Prostate gland (tissue), 2 donors: ENCODE measurements around the gene GALNT16. TPM values are rescaled to one million over a fixed set of nuclear protein-coding genes. Genes with fewer than 3 reads are reported as not detected.

Experiments used
- DNase-seq: peaks from one replicate; pipeline ENCODE4 v3.0.0-alpha.2; 2019; ENCODE audit warnings: low spot score
- H3K27ac ChIP-seq, 2 donors: fragments of 200-600 bp; sonication (generic); 2 replicates each; pipeline ENCODE4 v1.5.1; 2017 to 2019
- H3K27me3 ChIP-seq: fragments of 200-600 bp; sonication (generic); replicated peaks from 2 replicates; pipeline ENCODE4 v1.5.1; 2019; ENCODE audit not compliant: insufficient read depth
- H3K36me3 ChIP-seq, 2 donors: fragments of 200-600 bp; sonication (generic); 1 replicate in 1 of 2; 2 replicates in 1 of 2; pipeline versions ENCODE4 v1.5.1 to v1.8.1; 2017 to 2019
- H3K4me1 ChIP-seq: fragments of 200-600 bp; sonication (generic); replicated peaks from 2 replicates; pipeline ENCODE4 v1.5.1; 2019
- H3K4me3 ChIP-seq, 2 donors: fragments of 200-600 bp; sonication (generic); 2 replicates each; pipeline ENCODE4 v1.5.1; 2017 to 2019
- H3K9me3 ChIP-seq: fragments of 200-600 bp; sonication (generic); 2 replicates; pipeline ENCODE4 v1.5.1; 2017
- POLR2A ChIP-seq: fragments of 450-650 bp; IDR thresholded peaks from one replicate; pipeline ENCODE4 v1.6.1; 2016; ENCODE audit warnings: antibody characterized with exemption, mild to moderate bottlenecking
- POLR2AphosphoS5 ChIP-seq: sonication (generic); formaldehyde crosslinking; IDR thresholded peaks from one replicate; pipeline ENCODE4 v1.6.1; 2017; ENCODE audit warnings: antibody characterized with exemption
- WGBS: methylation state at CpG from one replicate; pipeline ENCODE4 v1.1.5; 2018; 5-methylcytosine and 5-hydroxymethylcytosine counted together
- intact Hi-C: fragments of 100-400 bp; cut with DNase I; formaldehyde crosslinking; loops from one replicate; pipeline ENCODE4 v1.14.2; 2022
- total RNA-seq, 2 donors: library from RNA; depleted of rRNA; stranded (reverse); fragments of >200 nt; gene quantifications; one replicate each; pipeline ENCODE4 v1.1.0, GENCODE V29; 2016
- TF ChIP-seq, protein P1 (sequence below), 4 experiments: fragments of 200-600 bp in 2 of 4; fragments of 450-650 bp in 2 of 4; sonication (generic) in 2 of 4; IDR thresholded peaks; 1 replicate in 3 of 4; 2 replicates in 1 of 4; pipeline ENCODE4 v1.5.1; 2016 to 2019; ENCODE audit warnings: antibody characterized with exemption in 4 of 4, mild to moderate bottlenecking in 2 of 4, moderate library complexity in 2 of 4

Gene GALNT16
- total RNA-seq, 2 donors from 2014 or later = 2.0 to 6.9 TPM

DNA sequence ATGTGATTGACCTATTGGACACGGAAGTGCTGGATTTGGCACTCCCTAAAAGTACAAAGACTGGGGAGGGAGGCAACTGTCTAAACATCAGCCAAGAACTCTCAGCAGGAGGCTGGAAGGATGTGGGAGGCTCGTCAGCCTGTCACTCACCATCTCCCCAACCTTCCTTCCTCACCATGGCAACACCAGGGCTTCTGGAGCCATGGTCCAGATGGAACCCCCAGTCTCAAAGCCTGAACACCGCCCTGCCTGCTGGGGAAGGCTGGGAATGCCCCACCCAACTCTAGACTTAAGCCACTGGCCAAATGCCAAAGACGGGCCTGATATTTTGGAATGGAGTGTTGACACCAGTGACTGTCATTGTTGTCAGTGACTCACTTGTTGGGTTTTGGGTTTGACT, 55.3 kb downstream of the GALNT16 start:
- TF ChIP-seq, protein P1, sequence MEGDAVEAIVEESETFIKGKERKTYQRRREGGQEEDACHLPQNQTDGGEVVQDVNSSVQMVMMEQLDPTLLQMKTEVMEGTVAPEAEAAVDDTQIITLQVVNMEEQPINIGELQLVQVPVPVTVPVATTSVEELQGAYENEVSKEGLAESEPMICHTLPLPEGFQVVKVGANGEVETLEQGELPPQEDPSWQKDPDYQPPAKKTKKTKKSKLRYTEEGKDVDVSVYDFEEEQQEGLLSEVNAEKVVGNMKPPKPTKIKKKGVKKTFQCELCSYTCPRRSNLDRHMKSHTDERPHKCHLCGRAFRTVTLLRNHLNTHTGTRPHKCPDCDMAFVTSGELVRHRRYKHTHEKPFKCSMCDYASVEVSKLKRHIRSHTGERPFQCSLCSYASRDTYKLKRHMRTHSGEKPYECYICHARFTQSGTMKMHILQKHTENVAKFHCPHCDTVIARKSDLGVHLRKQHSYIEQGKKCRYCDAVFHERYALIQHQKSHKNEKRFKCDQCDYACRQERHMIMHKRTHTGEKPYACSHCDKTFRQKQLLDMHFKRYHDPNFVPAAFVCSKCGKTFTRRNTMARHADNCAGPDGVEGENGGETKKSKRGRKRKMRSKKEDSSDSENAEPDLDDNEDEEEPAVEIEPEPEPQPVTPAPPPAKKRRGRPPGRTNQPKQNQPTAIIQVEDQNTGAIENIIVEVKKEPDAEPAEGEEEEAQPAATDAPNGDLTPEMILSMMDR (IDR thresholded peaks at IDR 0.05) = no peak
- TF ChIP-seq POLR2A = no peak
- TF ChIP-seq POLR2AphosphoS5 = no peak
- intact Hi-C loops = no loop called here
- Histone ChIP-seq H3K4me1 (no peaks in the 10 kb centered on the region), H3K4me3 (no peak overlapping the region), H3K9me3 (no peaks in the 10 kb centered on the region), H3K36me3 (no peaks in the 10 kb centered on the region), H3K27ac (no peak overlapping the region), H3K27me3 (no peaks in the 10 kb centered on the region)
- no peak for DNase-seq
- 38% methylated on average over 4 of the region's 4 CpGs for WGBS

DNA sequence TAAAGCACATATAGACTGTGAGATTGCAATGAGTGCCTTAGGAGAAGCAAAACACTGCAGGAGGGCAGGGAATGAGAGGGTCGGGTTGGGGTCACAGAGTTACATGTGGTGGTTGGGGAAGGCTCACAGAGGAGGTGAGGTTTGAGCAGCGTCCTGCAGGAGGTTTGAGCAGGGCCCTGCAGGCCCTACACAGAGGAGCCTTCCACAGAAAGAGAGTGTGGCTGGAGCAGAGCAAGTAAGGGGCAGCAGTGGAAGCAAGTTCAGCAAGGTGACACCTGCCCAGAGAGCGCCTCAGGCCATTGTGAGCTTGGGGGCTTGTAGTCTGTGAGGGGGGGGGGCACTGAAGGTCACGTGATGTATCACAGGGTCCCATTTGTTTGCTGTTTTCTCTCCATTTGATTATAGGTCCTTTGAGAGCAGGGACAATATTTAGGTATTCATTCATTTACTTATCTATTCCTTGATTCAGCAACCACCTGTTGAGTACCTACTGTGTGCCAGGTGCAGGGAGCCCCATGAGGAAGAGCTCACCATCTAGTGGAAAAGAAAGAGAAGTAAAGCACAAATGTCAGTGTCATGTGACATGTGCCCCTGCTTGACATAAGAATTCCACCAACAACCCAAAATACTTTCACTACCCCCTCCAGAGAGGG, 56.6 kb downstream of the GALNT16 start:
- WGBS = 89% methylated on average over 4 of the region's 4 CpGs
- H3K9me3 ChIP-seq = no peaks in the 10 kb centered on the region
- no peak for DNase-seq
- H3K4me1 ChIP-seq = no peaks in the 10 kb centered on the region
- intact Hi-C loops = no loop called here
- H3K4me3 ChIP-seq = no peak overlapping the region
- no peaks in the 10 kb centered on the region for H3K27me3 ChIP-seq
- no peak for TF ChIP-seq POLR2AphosphoS5
- no peak for TF ChIP-seq POLR2A
- TF ChIP-seq, protein P1 (IDR thresholded peaks at IDR 0.05) = no peak
- no peak overlapping the region for H3K27ac ChIP-seq
- no peaks in the 10 kb centered on the region for H3K36me3 ChIP-seq

DNA sequence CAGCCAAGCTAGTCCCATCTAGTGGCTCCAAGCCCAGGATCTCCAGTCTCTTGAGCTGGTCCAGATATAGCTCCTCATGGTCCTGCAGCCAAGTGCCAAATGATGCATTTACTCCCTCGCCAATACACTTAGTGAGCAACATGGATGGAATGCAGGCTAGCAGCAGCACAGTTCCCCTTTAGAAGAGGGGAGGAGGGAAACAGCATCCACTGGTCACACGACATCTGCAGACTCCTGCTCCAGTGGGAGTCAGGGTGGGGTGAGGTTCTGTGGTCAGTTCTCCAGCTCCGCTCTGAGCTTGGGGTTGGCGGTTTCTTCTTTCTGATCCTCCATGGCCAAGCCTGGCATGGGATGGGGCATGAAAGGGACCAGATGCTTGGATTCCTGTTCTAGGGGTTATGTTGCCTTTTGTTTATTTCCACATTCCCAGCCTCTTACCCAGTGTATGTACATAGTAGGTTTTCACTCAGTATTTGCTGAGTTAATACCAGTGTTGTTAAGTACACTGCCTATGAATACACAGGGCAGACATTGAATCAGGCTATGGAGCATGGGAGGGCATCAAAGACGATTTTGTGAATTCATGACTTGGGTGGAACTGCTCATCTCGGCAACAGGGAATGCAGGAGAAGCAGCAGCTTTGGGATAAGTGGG, 57.3 kb downstream of the GALNT16 start:
- no peaks in the 10 kb centered on the region for H3K4me1 ChIP-seq
- 61% methylated on average over 6 of the region's 6 CpGs for WGBS
- TF ChIP-seq POLR2AphosphoS5 (peak; percentile 68), POLR2A (no peak)
- TF ChIP-seq, protein P1 (IDR thresholded peaks at IDR 0.05) = no peak
- DNase-seq = no peak
- H3K27ac ChIP-seq = no peak overlapping the region
- no peaks in the 10 kb centered on the region for H3K27me3 ChIP-seq
- no peak overlapping the region for H3K4me3 ChIP-seq
- intact Hi-C loops = no loop called here
- no peaks in the 10 kb centered on the region for H3K36me3 ChIP-seq
- H3K9me3 ChIP-seq = no peaks in the 10 kb centered on the region

DNA sequence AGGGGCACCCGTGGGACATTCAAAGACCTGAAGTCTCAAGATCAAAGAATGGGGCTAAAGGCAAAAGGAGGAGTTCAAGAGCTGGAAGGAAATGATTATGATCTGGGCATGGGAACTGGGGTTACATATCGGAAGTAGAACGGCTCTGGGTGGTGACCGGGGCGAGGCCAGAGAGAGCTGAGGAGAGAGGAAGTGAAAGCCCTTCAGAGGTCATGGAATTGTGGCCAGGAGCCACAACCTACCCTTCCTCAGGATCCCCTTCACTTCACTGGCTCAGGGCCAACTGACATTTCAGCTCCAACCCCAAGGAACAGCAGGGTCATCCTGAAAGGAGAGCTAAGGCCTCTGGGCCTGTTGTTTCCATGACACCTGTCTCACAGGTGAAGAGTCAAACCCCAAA, 57.8 kb downstream of the GALNT16 start:
- TF ChIP-seq POLR2AphosphoS5 = no peak
- TF ChIP-seq, protein P1 (IDR thresholded peaks at IDR 0.05) = no peak
- no peak for TF ChIP-seq POLR2A
- Histone ChIP-seq H3K4me3 (no peak overlapping the region), H3K27ac (no peak overlapping the region), H3K27me3 (no peaks in the 10 kb centered on the region), H3K36me3 (no peaks in the 10 kb centered on the region), H3K4me1 (no peaks in the 10 kb centered on the region), H3K9me3 (no peaks in the 10 kb centered on the region)
- 79% methylated on average over 5 of the region's 5 CpGs for WGBS
- no peak for DNase-seq
- intact Hi-C loops = no loop called here

DNA sequence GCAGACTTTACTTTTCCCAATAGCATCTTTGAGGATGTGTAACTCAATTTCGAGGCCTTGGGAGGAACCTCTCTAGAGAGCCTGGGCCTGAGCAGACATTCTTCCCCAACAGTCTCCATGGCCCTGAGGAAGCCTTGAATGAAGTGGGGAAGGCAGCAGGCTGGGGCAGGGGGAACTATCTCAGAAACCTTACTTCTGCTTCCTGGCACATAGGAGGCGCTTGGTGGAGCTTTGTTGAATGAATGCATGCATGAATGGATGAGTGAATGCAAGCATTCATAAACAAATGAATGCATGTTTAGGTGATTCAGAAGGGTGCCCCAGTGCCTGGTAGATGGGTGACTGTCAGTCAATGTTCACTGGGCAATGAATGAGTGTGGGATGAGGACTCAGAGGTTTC, 58.3 kb downstream of the GALNT16 start:
- intact Hi-C loops = no loop called here
- H3K4me1 ChIP-seq = no peaks in the 10 kb centered on the region
- DNase-seq = no peak
- no peaks in the 10 kb centered on the region for H3K9me3 ChIP-seq
- no peak overlapping the region for H3K27ac ChIP-seq
- TF ChIP-seq POLR2AphosphoS5 (no peak), POLR2A (no peak)
- TF ChIP-seq, protein P1 (IDR thresholded peaks at IDR 0.05) = no peak
- H3K36me3 ChIP-seq = no peaks in the 10 kb centered on the region
- H3K4me3 ChIP-seq = no peak overlapping the region
- 94% methylated on average over 2 of the region's 2 CpGs for WGBS
- H3K27me3 ChIP-seq = no peaks in the 10 kb centered on the region
